Keratinocyte (primary cell): ENCODE data around the gene SCN1B. TPM values are rescaled to one million over a fixed set of nuclear protein-coding genes. Genes with fewer than 3 reads are reported as not detected.
A peak's percentile ranks its signal among the peaks of the same experiment; 100 is the strongest.

Source experiments
- DNase-seq: peaks from one replicate; pipeline ENCODE4 v3.0.0-alpha.2; 2011; ENCODE audit warnings: low read depth, missing footprints, low spot score
- FAIRE-seq: peaks from 2 replicates; lab custom pipeline; 2011; peaks lifted over from hg19 to GRCh38; lab: Jason Lieb, UNC
- H2AFZ ChIP-seq: 2 replicates; pipeline ENCODE4 v1.6.0; 2012; ENCODE audit warnings: low read length, control low read depth, inconsistent platforms; ENCODE audit not compliant: control insufficient read depth
- H3K27ac ChIP-seq: 2 replicates; pipeline ENCODE4 v1.5.1; 2011; ENCODE audit warnings: low read length; ENCODE audit not compliant: control insufficient read depth, insufficient read depth
- H3K27me3 ChIP-seq: 3 replicates; pipeline ENCODE4 v1.6.0; 2011; ENCODE audit warnings: low read length; ENCODE audit not compliant: control insufficient read depth, insufficient read depth; ENCODE audit errors: extremely low read depth
- H3K36me3 ChIP-seq, 2 experiments: 2 replicates in 1 of 2; 3 replicates in 1 of 2; pipeline ENCODE4 v1.5.1; 2011; ENCODE audit warnings: low read length in 2 of 2, mild to moderate bottlenecking in 1 of 2; ENCODE audit not compliant: control insufficient read depth in 2 of 2, insufficient read depth in 2 of 2; ENCODE audit errors: extremely low read depth in 1 of 2
- H3K4me1 ChIP-seq: 3 replicates; pipeline ENCODE4 v1.5.1; 2011; ENCODE audit warnings: low read length; ENCODE audit not compliant: control insufficient read depth, insufficient read depth; ENCODE audit errors: extremely low read depth
- H3K4me2 ChIP-seq: 3 replicates; pipeline ENCODE4 v1.6.0; 2011; ENCODE audit warnings: low read depth, low read length; ENCODE audit not compliant: control insufficient read depth, insufficient read depth; ENCODE audit errors: extremely low read depth
- H3K4me3 ChIP-seq, 3 experiments: fragments of 200-600 bp in 1 of 3; sonication (generic) in 1 of 3; 2 replicates in 2 of 3; 3 replicates in 1 of 3; pipeline ENCODE4 v1.5.1; 2011 to 2016; ENCODE audit warnings: low read length in 3 of 3, mild to moderate bottlenecking in 3 of 3, control low read depth in 2 of 3, inconsistent platforms in 1 of 3, low read depth in 1 of 3, mixed read lengths in 1 of 3, mixed run types in 1 of 3, moderate library complexity in 1 of 3; ENCODE audit not compliant: control insufficient read depth in 2 of 3, insufficient read depth in 2 of 3; ENCODE audit errors: extremely low read depth in 1 of 3
- H3K79me2 ChIP-seq: 2 replicates; pipeline ENCODE4 v1.6.0; 2012; ENCODE audit warnings: low read length; ENCODE audit not compliant: control insufficient read depth, insufficient read depth
- H3K9ac ChIP-seq: 3 replicates; pipeline ENCODE4 v1.6.0; 2011; ENCODE audit warnings: low read length; ENCODE audit not compliant: control insufficient read depth, insufficient read depth; ENCODE audit errors: extremely low read depth
- H3K9me1 ChIP-seq: 3 replicates; pipeline ENCODE4 v1.6.0; 2011; ENCODE audit warnings: low read length; ENCODE audit not compliant: control insufficient read depth, insufficient read depth; ENCODE audit errors: extremely low read depth
- H3K9me3 ChIP-seq: 2 replicates; pipeline ENCODE4 v1.5.1; 2012; ENCODE audit warnings: low read depth, low read length; ENCODE audit not compliant: control insufficient read depth
- H4K20me1 ChIP-seq: 3 replicates; pipeline ENCODE4 v1.6.0; 2011; ENCODE audit warnings: low read length; ENCODE audit not compliant: control insufficient read depth, insufficient read depth; ENCODE audit errors: extremely low read depth
- CTCF ChIP-seq, 3 experiments: IDR thresholded peaks in 1 of 3; conservative IDR thresholded peaks in 1 of 3; optimal IDR thresholded peaks in 1 of 3; 2 replicates in 2 of 3; 3 replicates in 1 of 3; pipeline versions ENCODE3 to v1.5.1; 2011; ENCODE audit warnings: low read length in 3 of 3, mild to moderate bottlenecking in 3 of 3, moderate library complexity in 2 of 3, control low read depth in 1 of 3, inconsistent platforms in 1 of 3; ENCODE audit not compliant: insufficient read depth in 2 of 3; ENCODE audit errors: extremely low read depth in 1 of 3
- EZH2 ChIP-seq: IDR thresholded peaks from one replicate; pipeline ENCODE4 v1.6.1; 2012; ENCODE audit warnings: inconsistent platforms, mild to moderate bottlenecking, low read length, moderate library complexity
- dilution Hi-C: fragments of 300-500 bp; cut with MboI; formaldehyde crosslinking; loops from one replicate; pipeline ENCODE4 v1.7.0; 2020; ENCODE audit warnings: low sequenced_read_pairs; ENCODE audit not compliant: extremely low pct_ligation_motif_present
- polyA minus RNA-seq, 3 experiments: library from RNA; depleted of rRNA, polyadenylated mRNA; stranded (reverse); fragments of >200 nt; gene quantifications; 1 replicate in 1 of 3; 2 replicates in 1 of 3; 3 replicates in 1 of 3; pipeline ENCODE4 v1.2.3, GENCODE V29; 2011
- polyA plus RNA-seq, 5 experiments: library from polyadenylated mRNA; depleted of rRNA in 3 of 5; stranded (reverse) in 3 of 5; stranded (forward) in 1 of 5; unstranded in 1 of 5; fragments of >200 nt; gene quantifications; 1 replicate in 1 of 5; 2 replicates in 3 of 5; 3 replicates in 1 of 5; pipeline versions ENCODE4 v1.2.1 to v1.2.3, GENCODE V29; 2011 to 2012; ENCODE audit warnings: missing spikeins in 2 of 5, low read depth in 1 of 5, low replicate concordance in 1 of 5

The SCN1B gene
- polyA plus RNA-seq (0.30 to 0.46 TPM (median 0.45 TPM) in 3 replicates), polyA minus RNA-seq (0.13 to 0.54 TPM in 2 of 3 replicates, not detected in the other)
- polyA plus RNA-seq (2011; ENCODE audit: low read depth), result not detected
- polyA plus RNA-seq (2011; cell fraction: cytosol; rRNA removed), result 0.17 and 0.60 TPM in 2 replicates
- polyA plus RNA-seq (2011; cell fraction: nucleus; rRNA removed), result 0.36 and 0.69 TPM in 2 replicates
- 0.13 and 0.31 TPM in 2 replicates for polyA plus RNA-seq (2012; ENCODE audit: low replicate concordance)
- polyA minus RNA-seq (2011; cell fraction: cytosol; rRNA and poly(A)+ RNA removed), result not detected
- polyA minus RNA-seq (2011; cell fraction: nucleus; rRNA and poly(A)+ RNA removed), result 0.21 and 0.54 TPM in 2 replicates

GRCh38 chr19:35030257-35031071 is at the start of gene SCN1B:
SCN1B (plus strand) TSS chr19:35030470; CDS start chr19:35030821, 351 bp downstream.
- Histone ChIP-seq H3K4me1 (peaks cover 3% of the 10 kb centered on the region), H3K36me3 (peaks cover 4 to 7% of the 10 kb centered on the region in 2 experiments), H3K9ac (no peak within 1 kb of the TSS), H3K79me2 (no peaks in the 10 kb centered on the region), H3K9me1 (no peaks in the 10 kb centered on the region), H3K9me3 (no peaks in the 10 kb centered on the region), H2AFZ (no peak within 1 kb of the TSS), H3K27ac (no peak within 1 kb of the TSS), H3K27me3 (peaks cover 38% of the 10 kb centered on the region), H3K4me2 (peak within 1 kb of the TSS; percentile 56), H4K20me1 (no peaks in the 10 kb centered on the region), H3K4me3 (peak within 1 kb of the TSS in 2 of 3 experiments; percentile 23 to 27)
- dilution Hi-C loops, result no loop called here
- FAIRE-seq (no peak), DNase-seq (no peak)
- TF ChIP-seq CTCF (optimal IDR thresholded peaks at IDR 0.05 in 1 of 3, IDR thresholded peaks at IDR 0.05 in 1 of 3, conservative IDR thresholded peaks at IDR 0.05 in 1 of 3; ENCODE audit: extremely low read depth in 1 of 3, insufficient read depth in 2 of 3, low read length in 3 of 3), result no peak
- TF ChIP-seq EZH2, result no peak

DNA sequence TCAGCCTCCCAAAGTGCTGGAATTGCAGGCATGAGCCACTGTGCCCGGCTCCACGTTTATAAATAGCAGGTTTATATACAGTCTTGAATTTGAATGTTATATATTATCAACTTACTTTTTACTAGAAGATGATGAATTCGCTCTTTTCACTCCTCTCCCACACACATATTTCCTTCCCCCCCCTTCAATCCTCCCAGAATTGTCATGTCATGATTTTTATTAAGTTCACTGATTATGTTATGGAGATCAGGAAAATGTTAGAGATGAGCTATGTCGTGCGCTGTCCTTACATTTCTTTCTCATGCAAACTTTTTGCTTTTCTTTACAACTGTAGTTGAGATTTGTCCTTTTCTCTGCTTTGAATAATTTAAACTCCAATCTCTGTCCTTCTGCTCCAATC is 48.0 kb upstream of the SCN1B start:
- no peak overlapping the region for H2AFZ ChIP-seq

More for the DNA sequence above, 48.0 kb upstream of the SCN1B start:
- Histone ChIP-seq H3K4me3 (no peak overlapping the region), H3K4me1 (no peaks in the 10 kb centered on the region), H3K4me2 (no peak overlapping the region), H4K20me1 (no peaks in the 10 kb centered on the region), H3K36me3 (no peaks in the 10 kb centered on the region), H3K27ac (no peak overlapping the region), H3K79me2 (no peaks in the 10 kb centered on the region), H3K9me1 (no peaks in the 10 kb centered on the region), H3K27me3 (no peaks in the 10 kb centered on the region), H3K9ac (no peak overlapping the region), H3K9me3 (no peaks in the 10 kb centered on the region)
- TF ChIP-seq EZH2 (no peak), CTCF (optimal IDR thresholded peaks at IDR 0.05 in 1 of 3, IDR thresholded peaks at IDR 0.05 in 1 of 3, conservative IDR thresholded peaks at IDR 0.05 in 1 of 3; ENCODE audit: extremely low read depth in 1 of 3, insufficient read depth in 2 of 3, low read length in 3 of 3) (no peak)
- no peak for FAIRE-seq
- no peak for DNase-seq
- dilution Hi-C loops, result no loop called here
